ENCODE results near the gene TNPO2. TPM values are rescaled to one million over a fixed set of nuclear protein-coding genes. Genes with fewer than 3 reads are reported as not detected.

TNPO2 gene
- total RNA-seq, 1 donor from 2014 or later, result 42.7 TPM

- peaks cover 30% of the 10 kb centered on the region for H3K4me1 ChIP-seq
- H3K9me3 ChIP-seq, result no peaks in the 10 kb centered on the region
- peaks cover 61% of the 10 kb centered on the region for H3K36me3 ChIP-seq
- TF ChIP-seq, protein P1, sequence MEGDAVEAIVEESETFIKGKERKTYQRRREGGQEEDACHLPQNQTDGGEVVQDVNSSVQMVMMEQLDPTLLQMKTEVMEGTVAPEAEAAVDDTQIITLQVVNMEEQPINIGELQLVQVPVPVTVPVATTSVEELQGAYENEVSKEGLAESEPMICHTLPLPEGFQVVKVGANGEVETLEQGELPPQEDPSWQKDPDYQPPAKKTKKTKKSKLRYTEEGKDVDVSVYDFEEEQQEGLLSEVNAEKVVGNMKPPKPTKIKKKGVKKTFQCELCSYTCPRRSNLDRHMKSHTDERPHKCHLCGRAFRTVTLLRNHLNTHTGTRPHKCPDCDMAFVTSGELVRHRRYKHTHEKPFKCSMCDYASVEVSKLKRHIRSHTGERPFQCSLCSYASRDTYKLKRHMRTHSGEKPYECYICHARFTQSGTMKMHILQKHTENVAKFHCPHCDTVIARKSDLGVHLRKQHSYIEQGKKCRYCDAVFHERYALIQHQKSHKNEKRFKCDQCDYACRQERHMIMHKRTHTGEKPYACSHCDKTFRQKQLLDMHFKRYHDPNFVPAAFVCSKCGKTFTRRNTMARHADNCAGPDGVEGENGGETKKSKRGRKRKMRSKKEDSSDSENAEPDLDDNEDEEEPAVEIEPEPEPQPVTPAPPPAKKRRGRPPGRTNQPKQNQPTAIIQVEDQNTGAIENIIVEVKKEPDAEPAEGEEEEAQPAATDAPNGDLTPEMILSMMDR (IDR thresholded peaks at IDR 0.05), result no peak
- ATAC-seq (no peak), DNase-seq (no peak)
- no peaks in the 10 kb centered on the region for H3K27me3 ChIP-seq (ENCODE audit: low read depth)
- H3K4me3 ChIP-seq, result no peak overlapping the region
- no peak overlapping the region for H3K27ac ChIP-seq
- intact Hi-C loops (cut with DNase I), result no loop called here
Observed at GRCh38 chr19:12672744-12673143, 51.0 kb downstream of the TNPO2 start.

GRCh38 chr19:12670159-12670928 lies 53.4 kb downstream of the TNPO2 start:
- TF ChIP-seq, protein P1 (IDR thresholded peaks at IDR 0.05), result no peak
- Histone ChIP-seq H3K9me3 (no peaks in the 10 kb centered on the region), H3K27ac (peak overlapping the region; percentile 98), H3K27me3 (ENCODE audit: low read depth) (no peaks in the 10 kb centered on the region), H3K4me1 (peaks cover 40% of the 10 kb centered on the region), H3K4me3 (peak overlapping the region; percentile 95), H3K36me3 (peaks cover 40% of the 10 kb centered on the region)
- DNase-seq (no peak), ATAC-seq (no peak)
- intact Hi-C loops (cut with DNase I), result no loop called here

DNA sequence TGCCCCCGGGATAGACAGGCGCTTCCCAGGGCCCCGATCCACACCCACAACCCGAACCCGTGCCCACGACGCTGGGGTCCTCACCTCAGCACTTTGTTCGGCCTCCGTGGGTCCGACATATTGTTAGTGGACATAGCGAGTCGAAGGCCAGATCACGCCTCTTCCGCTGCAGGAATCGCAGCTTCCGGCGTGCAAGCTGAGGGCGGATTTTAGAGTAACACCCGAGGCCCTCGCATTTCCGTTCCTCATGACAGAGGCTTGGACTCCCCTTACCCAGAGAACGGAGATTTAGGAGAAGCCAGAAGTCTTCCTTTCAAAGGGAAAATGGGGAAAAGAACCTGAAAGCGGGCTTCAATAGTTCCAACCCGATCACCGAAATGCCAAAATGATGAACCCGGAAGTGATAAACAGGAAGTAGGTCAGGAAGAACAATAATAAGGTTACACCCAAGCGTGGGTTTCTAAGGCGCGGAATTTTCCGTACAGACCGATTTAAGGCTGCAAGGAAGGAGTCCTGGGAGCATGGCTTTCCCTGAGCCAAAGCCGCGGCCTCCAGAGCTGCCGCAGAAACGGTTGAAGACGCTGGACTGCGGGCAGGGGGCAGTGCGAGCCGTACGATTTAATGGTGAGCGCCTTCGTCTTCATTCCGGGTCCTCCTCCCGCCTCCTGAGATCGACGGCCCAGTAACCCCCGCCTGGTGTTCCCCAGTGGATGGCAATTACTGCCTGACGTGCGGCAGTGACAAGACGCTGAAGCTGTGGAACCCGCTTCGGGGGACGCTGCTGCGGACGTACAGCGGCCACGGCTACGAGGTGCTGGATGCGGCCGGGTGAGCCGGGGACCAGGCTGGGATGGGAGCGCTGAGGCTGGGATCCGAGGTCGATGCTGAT lies 54.2 kb downstream of the TNPO2 start:
- peak; percentile 86 for DNase-seq
- H3K4me1 ChIP-seq, result peaks cover 46% of the 10 kb centered on the region
- intact Hi-C loops (cut with DNase I), result no loop called here

DNA sequence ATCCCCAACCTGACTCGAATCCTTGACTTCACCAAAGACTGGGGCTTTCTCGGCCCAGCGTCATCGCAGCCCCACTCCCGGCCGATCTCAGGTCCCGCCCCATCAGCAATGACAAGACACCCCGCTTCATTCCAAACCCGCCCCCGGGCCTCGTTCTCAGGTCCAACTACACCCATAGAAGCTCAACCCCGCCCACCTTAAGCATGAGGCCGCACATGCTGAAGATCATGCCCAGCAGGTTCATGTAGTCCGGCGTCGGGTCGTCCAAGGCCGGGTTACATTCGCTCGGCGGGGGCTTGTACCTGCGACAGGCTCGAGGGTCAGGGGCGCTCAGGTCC lies 54.8 kb downstream of the TNPO2 start:
- peak; percentile 8 to 25 for ATAC-seq
- H3K36me3 ChIP-seq, result peaks cover 38% of the 10 kb centered on the region
- H3K27ac ChIP-seq, result peak overlapping the region; percentile 98
- peaks cover 50% of the 10 kb centered on the region for H3K4me1 ChIP-seq
- intact Hi-C loops (cut with DNase I), result no loop called here
- DNase-seq, result peak; percentile 76
- TF ChIP-seq, protein P1 (IDR thresholded peaks at IDR 0.05), result no peak
- H3K4me3 ChIP-seq, result peak overlapping the region; percentile 95
- H3K9me3 ChIP-seq, result no peaks in the 10 kb centered on the region
- H3K27me3 ChIP-seq (ENCODE audit: low read depth), result no peaks in the 10 kb centered on the region

More for the DNA sequence above, 54.2 kb downstream of the TNPO2 start:
- Histone ChIP-seq H3K27me3 (ENCODE audit: low read depth) (no peaks in the 10 kb centered on the region), H3K36me3 (peaks cover 38% of the 10 kb centered on the region), H3K27ac (peak overlapping the region; percentile 98), H3K4me3 (peak overlapping the region; percentile 95), H3K9me3 (no peaks in the 10 kb centered on the region)
- peak; percentile 66 to 82 for ATAC-seq
- TF ChIP-seq, protein P1 (IDR thresholded peaks at IDR 0.05), result peak; percentile 15

DNA sequence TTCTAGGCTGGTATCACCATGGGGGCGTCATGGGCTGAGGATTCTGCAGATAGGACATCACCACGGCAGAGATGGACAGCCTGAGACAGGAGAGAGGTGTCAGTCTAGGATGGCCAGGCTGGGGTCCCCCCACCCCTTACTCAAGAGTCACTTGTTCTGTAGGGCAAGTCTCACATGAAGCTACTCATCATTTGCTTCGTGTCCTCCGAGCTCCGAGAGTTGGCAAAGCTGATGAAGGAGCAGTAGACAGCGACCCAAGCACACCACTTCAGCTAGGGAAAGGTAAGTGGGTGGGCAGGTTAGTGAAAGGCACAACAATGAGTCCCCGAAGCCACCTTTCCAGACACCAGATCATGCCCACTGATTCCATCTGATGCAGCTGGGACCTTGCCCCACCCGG lies 55.4 kb downstream of the TNPO2 start:
- peak overlapping the region; percentile 98 for H3K27ac ChIP-seq
- H3K27me3 ChIP-seq (ENCODE audit: low read depth), result no peaks in the 10 kb centered on the region
- peaks cover 50% of the 10 kb centered on the region for H3K4me1 ChIP-seq
- TF ChIP-seq, protein P1 (IDR thresholded peaks at IDR 0.05), result no peak
- DNase-seq (no peak), ATAC-seq (no peak)
- intact Hi-C loops (cut with DNase I), result no loop called here
- peaks cover 38% of the 10 kb centered on the region for H3K36me3 ChIP-seq
- no peaks in the 10 kb centered on the region for H3K9me3 ChIP-seq
- H3K4me3 ChIP-seq, result peak overlapping the region; percentile 95

Measured in lower lobe of right lung (tissue), 2 donors.